IPS-18c (cell line): ENCODE results near the gene FMN1.

Source experiments
- H3K4me3 ChIP-seq: 2 replicates; pipeline ENCODE4 v1.7.0; 2013; ENCODE audit warnings: low read depth, mild to moderate bottlenecking, low read length, moderate library complexity; ENCODE audit not compliant: insufficient read depth
- H3K9me3 ChIP-seq: one replicate; pipeline ENCODE4 v1.6.1; 2013; ENCODE audit warnings: mild to moderate bottlenecking, low read length, moderate library complexity; ENCODE audit not compliant: control insufficient read depth, insufficient read depth

Gene FMN1

GRCh38 chr15:32887090-32887489, 307.4 kb downstream of the FMN1 start:
- Histone ChIP-seq H3K9me3 (no peaks in the 10 kb centered on the region), H3K4me3 (no peak overlapping the region)

GRCh38 chr15:32886459-32886858, 308.1 kb downstream of the FMN1 start:
- Histone ChIP-seq H3K9me3 (no peaks in the 10 kb centered on the region), H3K4me3 (no peak overlapping the region)

GRCh38 chr15:32885713-32886112, 308.8 kb downstream of the FMN1 start:
- Histone ChIP-seq H3K4me3 (no peak overlapping the region), H3K9me3 (no peaks in the 10 kb centered on the region)

GRCh38 chr15:32884146-32884545, 310.4 kb downstream of the FMN1 start:
- no peak overlapping the region for H3K4me3 ChIP-seq
- no peaks in the 10 kb centered on the region for H3K9me3 ChIP-seq

- H3K4me3 ChIP-seq: no peak overlapping the region
- H3K9me3 ChIP-seq: no peaks in the 10 kb centered on the region
Observed at GRCh38 chr15:32882955-32883354, 311.6 kb downstream of the FMN1 start.

- no peaks in the 10 kb centered on the region for H3K9me3 ChIP-seq
- no peak overlapping the region for H3K4me3 ChIP-seq
Observed at GRCh38 chr15:32881528-32881927, 313.0 kb downstream of the FMN1 start.

GRCh38 chr15:32880642-32881041, 313.9 kb downstream of the FMN1 start:
- Histone ChIP-seq H3K4me3 (no peak overlapping the region), H3K9me3 (no peaks in the 10 kb centered on the region)

GRCh38 chr15:32879980-32880379, 314.5 kb downstream of the FMN1 start:
- Histone ChIP-seq H3K9me3 (no peaks in the 10 kb centered on the region), H3K4me3 (no peak overlapping the region)

GRCh38 chr15:32878869-32879805, 315.4 kb downstream of the FMN1 start:
- Histone ChIP-seq H3K9me3 (no peaks in the 10 kb centered on the region), H3K4me3 (no peak overlapping the region)

GRCh38 chr15:32878342-32878741, 316.2 kb downstream of the FMN1 start:
- Histone ChIP-seq H3K4me3 (no peak overlapping the region), H3K9me3 (no peaks in the 10 kb centered on the region)

GRCh38 chr15:32877252-32878019, 317.1 kb downstream of the FMN1 start:
- Histone ChIP-seq H3K4me3 (no peak overlapping the region), H3K9me3 (no peaks in the 10 kb centered on the region)

- Histone ChIP-seq H3K9me3 (no peaks in the 10 kb centered on the region), H3K4me3 (no peak overlapping the region)
Observed at GRCh38 chr15:32873284-32874114, 321.0 kb downstream of the FMN1 start.

GRCh38 chr15:32872621-32873283, 321.8 kb downstream of the FMN1 start:
- Histone ChIP-seq H3K9me3 (no peaks in the 10 kb centered on the region), H3K4me3 (no peak overlapping the region)

- no peak overlapping the region for H3K4me3 ChIP-seq
- H3K9me3 ChIP-seq: no peaks in the 10 kb centered on the region
Observed at GRCh38 chr15:32871883-32872282, 322.6 kb downstream of the FMN1 start.

GRCh38 chr15:32870240-32871033, 324.1 kb downstream of the FMN1 start:
- H3K9me3 ChIP-seq: no peaks in the 10 kb centered on the region
- no peak overlapping the region for H3K4me3 ChIP-seq

GRCh38 chr15:32869776-32870175, 324.7 kb downstream of the FMN1 start:
- no peaks in the 10 kb centered on the region for H3K9me3 ChIP-seq
- H3K4me3 ChIP-seq: no peak overlapping the region
